PC-9 (cell line): ENCODE results near the gene C1orf21.

Experiments
- CTCF ChIP-seq: fragments of 200-600 bp; sonication (generic); conservative IDR thresholded peaks from 2 replicates; pipeline ENCODE4 v1.6.1; 2017; ENCODE audit warnings: mixed run types, antibody characterized with exemption, mild to moderate bottlenecking, moderate library complexity
- EZH2 ChIP-seq: fragments of 200-600 bp; sonication (generic); IDR thresholded peaks from 2 replicates; pipeline ENCODE4 v1.8.0; 2017; ENCODE audit warnings: antibody characterized with exemption, low read depth

- TF ChIP-seq CTCF (no peak), EZH2 (no peak)
These were observed 146.2 kb downstream of the C1orf21 start for GRCh38 chr1:184533049-184533448.
